Ishikawa (cell line): ENCODE data around the gene TGDS.

Source experiments
- CEBPB ChIP-seq: IDR thresholded peaks from 2 replicates; pipeline ENCODE4 v1.6.1; 2012
- CREB1 ChIP-seq: IDR thresholded peaks from 2 replicates; pipeline ENCODE4 v1.6.1; 2012; ENCODE audit warnings: low read depth
- EGR1 ChIP-seq: IDR thresholded peaks from 2 replicates; pipeline ENCODE4 v1.6.1; 2012
- EP300 ChIP-seq: IDR thresholded peaks from 2 replicates; pipeline ENCODE4 v1.6.1; 2012; ENCODE audit warnings: borderline replicate concordance
- FOXM1 ChIP-seq: IDR thresholded peaks from 2 replicates; pipeline ENCODE4 v1.6.1; 2012; ENCODE audit warnings: low read depth, borderline replicate concordance
- NFIC ChIP-seq: IDR thresholded peaks from 2 replicates; pipeline ENCODE4 v1.6.1; 2012
- RAD21 ChIP-seq: IDR thresholded peaks from 2 replicates; pipeline ENCODE4 v1.6.1; 2012; ENCODE audit warnings: low read depth
- TAF1 ChIP-seq: IDR thresholded peaks from 2 replicates; pipeline ENCODE4 v1.6.1; 2012; ENCODE audit warnings: low read depth, mild to moderate bottlenecking
- TCF12 ChIP-seq: IDR thresholded peaks from 2 replicates; pipeline ENCODE4 v1.6.1; 2012; ENCODE audit warnings: low read depth
- TEAD4 ChIP-seq: IDR thresholded peaks from 2 replicates; pipeline ENCODE4 v1.6.1; 2012
- YY1 ChIP-seq: IDR thresholded peaks from 2 replicates; pipeline ENCODE4 v1.6.1; 2012; ENCODE audit warnings: low read depth
- ZBTB7A ChIP-seq: IDR thresholded peaks from 2 replicates; pipeline ENCODE4 v1.6.1; 2012; ENCODE audit warnings: low read depth
- TF ChIP-seq, protein P1 (sequence below): IDR thresholded peaks from 2 replicates; pipeline ENCODE4 v1.6.1; 2012
- TF ChIP-seq, protein P2 (sequence below): IDR thresholded peaks from 2 replicates; pipeline ENCODE4 v1.6.1; 2012
- TF ChIP-seq, protein P3 (sequence below): IDR thresholded peaks from 2 replicates; pipeline ENCODE4 v1.6.1; 2012; ENCODE audit warnings: low read depth, mild to moderate bottlenecking

Gene TGDS

DNA sequence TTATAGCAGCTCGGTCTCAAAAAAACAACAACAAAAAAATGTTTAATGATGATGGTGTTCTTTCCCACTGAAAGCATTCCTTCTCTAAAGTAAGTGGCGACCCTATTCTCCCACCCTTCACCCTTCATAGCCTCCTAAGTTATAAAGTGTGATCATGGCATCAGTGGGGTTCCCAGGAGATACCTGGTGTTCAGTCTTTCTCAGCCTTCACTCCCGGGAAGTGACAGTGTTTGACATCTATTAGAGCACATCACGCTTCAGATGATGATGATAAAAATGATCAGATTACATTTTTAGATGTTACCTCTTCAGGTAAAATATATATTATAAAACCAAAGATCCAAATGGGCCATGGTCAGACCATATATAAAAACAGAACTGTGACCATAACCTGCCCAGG lies 51.0 kb downstream of the TGDS start:
- TF ChIP-seq TEAD4 (no peak), FOXM1 (no peak)

DNA sequence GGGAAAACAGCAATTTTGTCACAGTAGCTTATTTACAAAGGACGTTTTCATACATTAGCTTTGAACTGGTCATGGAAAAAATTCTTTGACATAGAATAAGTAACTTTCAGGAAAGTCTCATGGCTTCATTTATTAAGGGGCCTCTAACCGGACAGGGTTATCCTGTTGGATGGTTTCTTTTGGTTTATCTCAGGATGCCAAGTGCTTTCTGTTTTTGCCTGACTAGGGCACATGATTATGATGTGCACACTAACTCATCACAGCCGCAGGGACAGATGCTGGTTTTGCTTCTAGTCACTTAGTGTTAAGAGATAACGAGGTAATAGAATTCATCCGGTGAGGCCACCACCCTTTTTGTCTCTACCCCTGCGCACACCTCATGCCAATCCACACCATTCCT lies 53.0 kb downstream of the TGDS start:
- TF ChIP-seq ZBTB7A, result no peak
- no peak for TF ChIP-seq CREB1

DNA sequence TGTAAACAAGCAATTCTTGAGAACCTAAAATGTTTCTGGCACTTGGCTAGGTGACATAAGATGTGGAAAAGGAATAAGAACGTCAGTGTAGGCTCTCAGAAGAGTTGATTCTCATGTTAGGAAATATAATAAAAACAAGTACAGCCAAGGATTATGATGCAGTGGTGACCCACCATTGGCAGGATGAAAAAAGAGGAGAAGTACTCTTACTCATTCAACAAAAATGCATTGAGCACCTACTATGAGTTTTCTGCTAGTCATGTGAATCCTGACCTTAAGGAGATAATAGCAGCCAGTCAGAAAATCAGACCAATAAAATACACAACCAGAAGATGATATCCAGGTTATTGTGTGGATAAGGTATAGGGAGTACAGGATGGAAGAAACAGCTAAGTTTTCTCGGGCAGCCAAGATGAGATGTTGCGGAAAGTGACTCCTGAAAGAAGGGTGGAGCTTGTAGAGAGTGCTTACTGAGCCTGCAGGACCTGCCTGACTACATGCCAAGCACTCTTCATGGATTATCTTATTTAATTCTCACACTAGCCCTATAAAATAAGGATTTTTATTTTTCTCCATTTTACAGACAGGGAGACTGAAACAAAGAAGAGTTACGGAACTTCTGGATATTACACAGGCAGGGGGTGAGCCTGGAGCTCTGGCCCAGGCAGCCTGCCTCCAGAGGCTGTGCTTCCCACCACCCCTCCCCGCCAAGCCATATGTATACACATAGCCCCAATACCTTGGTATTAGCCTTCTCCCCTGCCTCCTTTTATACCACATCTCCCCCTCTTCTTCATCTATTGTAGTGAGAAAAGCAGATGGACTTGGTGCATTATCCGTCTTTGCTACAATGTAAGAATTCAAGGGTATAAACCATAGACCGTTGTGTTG lies 58.0 kb downstream of the TGDS start:
- TF ChIP-seq, protein P1, sequence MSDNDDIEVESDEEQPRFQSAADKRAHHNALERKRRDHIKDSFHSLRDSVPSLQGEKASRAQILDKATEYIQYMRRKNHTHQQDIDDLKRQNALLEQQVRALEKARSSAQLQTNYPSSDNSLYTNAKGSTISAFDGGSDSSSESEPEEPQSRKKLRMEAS, result no peak
- TF ChIP-seq TEAD4, result 0 out of 2 replicates have a peak, but pooled peaks have one; percentile 12

DNA sequence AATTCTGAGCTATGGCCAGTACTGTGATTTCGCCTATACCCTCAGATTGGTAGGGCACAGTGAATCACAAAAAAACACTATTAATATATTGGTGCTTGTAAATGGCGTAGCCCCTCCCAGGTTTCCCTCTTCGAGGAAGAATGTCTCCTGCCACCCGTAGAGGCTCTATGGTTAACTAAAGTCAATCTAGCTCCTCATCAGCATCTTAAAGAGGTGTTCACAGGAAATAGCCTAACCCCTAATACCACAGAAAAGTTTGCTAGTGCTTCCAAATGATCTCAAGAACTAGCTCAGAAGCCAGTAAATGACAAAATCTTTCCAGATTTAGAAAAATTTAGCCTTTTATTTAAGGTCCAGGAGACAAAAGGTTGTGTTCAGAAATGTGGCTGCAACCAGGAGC lies 60.2 kb downstream of the TGDS start:
- TF ChIP-seq FOXM1 (no peak), YY1 (no peak), CEBPB (no peak), ZBTB7A (no peak), TCF12 (no peak), EP300 (no peak), NFIC (no peak), EGR1 (no peak)
- TF ChIP-seq, protein P1, result no peak

DNA sequence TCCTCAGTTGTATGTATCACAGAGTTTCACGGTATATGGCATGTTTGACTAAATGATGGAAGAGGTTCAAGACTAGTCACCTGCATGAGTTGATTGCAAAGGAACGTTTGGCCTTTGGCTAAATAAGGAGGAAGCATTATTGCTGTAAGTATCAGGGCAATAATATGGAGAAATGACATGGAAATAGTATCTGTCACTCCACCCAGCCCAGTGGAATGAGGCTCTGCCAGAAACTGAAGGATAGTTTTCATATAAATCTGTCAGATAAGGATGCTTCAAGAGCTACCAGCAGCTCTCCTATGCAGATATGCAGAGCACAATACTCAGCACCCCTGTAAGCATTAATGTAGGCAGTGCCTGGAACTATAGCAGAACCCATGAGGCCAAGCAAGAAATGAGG lies 60.7 kb downstream of the TGDS start:
- TF ChIP-seq CEBPB (no peak), FOXM1 (no peak)

DNA sequence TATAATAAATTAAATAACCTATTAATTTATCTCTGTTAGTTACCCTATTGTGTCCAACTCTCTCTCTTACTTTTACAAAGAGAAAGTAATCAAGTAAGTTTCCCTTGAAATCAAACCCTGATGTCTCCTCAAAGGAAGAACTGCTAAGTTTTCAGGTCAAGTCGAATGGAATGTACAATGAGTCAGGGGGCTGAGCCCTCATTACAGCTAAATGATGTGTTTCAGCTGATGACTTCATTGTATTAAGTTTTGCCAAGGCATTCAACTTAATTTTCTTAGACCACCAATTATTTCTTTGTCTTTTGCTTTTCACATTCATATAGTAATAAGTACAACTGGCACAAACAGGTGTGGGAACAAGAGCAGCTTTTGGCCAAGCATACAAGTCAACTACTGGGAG lies 61.8 kb downstream of the TGDS start:
- TF ChIP-seq EGR1 (no peak), CEBPB (no peak), FOXM1 (no peak), EP300 (no peak), NFIC (no peak), ZBTB7A (no peak), RAD21 (no peak), YY1 (no peak), CREB1 (no peak)
- TF ChIP-seq, protein P1, result no peak
- TF ChIP-seq, protein P2, sequence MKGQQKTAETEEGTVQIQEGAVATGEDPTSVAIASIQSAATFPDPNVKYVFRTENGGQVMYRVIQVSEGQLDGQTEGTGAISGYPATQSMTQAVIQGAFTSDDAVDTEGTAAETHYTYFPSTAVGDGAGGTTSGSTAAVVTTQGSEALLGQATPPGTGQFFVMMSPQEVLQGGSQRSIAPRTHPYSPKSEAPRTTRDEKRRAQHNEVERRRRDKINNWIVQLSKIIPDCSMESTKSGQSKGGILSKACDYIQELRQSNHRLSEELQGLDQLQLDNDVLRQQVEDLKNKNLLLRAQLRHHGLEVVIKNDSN, result no peak

DNA sequence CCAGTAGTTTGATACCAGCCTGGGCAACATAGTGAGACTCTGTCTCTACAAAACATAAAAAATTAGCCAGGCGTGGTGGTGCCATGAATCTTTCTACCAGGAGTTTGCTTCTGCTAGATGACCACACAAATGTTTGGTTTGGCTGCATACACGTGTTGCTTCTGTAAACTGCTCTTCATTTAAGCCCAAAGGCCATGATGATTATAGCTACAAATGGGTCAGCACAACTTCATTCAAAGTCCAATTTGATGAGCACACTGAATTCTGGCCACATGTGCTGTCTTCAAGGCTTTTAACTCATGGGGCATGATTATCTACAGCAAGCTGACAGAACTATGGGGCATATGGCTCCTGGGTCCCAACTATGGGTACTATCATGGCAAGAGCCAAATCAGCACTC lies 70.2 kb downstream of the TGDS start:
- TF ChIP-seq, protein P2, result no peak
- TF ChIP-seq CEBPB (no peak), YY1 (no peak), CREB1 (no peak), TEAD4 (no peak), ZBTB7A (no peak), EP300 (no peak), TAF1 (no peak), TCF12 (no peak), FOXM1 (no peak), EGR1 (no peak), NFIC (no peak), RAD21 (no peak)
- TF ChIP-seq, protein P1, result no peak
- TF ChIP-seq, protein P3, sequence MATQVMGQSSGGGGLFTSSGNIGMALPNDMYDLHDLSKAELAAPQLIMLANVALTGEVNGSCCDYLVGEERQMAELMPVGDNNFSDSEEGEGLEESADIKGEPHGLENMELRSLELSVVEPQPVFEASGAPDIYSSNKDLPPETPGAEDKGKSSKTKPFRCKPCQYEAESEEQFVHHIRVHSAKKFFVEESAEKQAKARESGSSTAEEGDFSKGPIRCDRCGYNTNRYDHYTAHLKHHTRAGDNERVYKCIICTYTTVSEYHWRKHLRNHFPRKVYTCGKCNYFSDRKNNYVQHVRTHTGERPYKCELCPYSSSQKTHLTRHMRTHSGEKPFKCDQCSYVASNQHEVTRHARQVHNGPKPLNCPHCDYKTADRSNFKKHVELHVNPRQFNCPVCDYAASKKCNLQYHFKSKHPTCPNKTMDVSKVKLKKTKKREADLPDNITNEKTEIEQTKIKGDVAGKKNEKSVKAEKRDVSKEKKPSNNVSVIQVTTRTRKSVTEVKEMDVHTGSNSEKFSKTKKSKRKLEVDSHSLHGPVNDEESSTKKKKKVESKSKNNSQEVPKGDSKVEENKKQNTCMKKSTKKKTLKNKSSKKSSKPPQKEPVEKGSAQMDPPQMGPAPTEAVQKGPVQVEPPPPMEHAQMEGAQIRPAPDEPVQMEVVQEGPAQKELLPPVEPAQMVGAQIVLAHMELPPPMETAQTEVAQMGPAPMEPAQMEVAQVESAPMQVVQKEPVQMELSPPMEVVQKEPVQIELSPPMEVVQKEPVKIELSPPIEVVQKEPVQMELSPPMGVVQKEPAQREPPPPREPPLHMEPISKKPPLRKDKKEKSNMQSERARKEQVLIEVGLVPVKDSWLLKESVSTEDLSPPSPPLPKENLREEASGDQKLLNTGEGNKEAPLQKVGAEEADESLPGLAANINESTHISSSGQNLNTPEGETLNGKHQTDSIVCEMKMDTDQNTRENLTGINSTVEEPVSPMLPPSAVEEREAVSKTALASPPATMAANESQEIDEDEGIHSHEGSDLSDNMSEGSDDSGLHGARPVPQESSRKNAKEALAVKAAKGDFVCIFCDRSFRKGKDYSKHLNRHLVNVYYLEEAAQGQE, result no peak

DNA sequence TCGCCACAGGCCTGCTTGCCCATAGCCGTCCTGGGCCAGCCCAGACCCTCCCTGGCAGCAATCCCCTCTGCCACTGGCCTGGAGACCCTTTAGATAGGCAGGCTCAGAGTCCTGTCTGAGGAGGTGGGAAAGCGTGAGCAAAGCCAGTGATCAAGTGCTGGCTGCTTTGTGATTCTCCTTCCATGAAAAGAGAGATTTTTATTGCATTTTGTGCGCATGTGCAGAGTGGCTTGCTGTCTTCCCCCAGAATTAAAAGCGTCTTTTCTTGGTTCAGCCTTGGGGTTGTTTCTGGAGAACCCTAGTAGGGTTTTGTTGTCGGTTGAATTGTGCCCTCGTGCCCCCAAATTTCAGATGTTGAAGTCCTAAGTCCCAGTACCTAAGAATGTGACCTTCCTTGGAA lies 71.5 kb downstream of the TGDS start:
- no peak for TF ChIP-seq ZBTB7A
